NT2/D1 (cell line): Measurements from ENCODE around the gene OR4F15.

Experiments used
- YY1 ChIP-seq: IDR thresholded peaks from 2 replicates; pipeline ENCODE4 v1.6.1; 2011; ENCODE audit not compliant: insufficient read length, insufficient read depth
- ZNF274 ChIP-seq: IDR thresholded peaks from 2 replicates; pipeline ENCODE4 v1.6.1; 2011; ENCODE audit warnings: mild to moderate bottlenecking, low read depth, low read length

DNA sequence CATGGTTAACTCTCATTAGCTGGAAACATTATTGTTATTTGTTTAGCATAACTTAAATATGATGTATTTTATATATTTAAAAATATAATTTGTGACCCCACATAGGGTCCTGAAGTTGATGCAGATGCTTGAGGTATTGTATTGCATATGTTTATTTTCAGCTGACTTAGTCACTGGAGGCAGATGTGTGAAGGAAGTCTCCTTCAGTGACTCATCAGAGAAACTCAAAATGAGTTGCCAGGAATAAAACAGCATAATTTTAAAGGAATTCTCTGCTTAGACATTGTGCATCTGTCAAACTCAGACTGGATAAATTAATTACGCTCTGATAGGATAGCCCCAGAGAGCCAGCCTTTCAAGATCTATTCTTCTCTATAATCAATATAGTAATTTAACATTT lies 16.5 kb upstream of the OR4F15 start:
- TF ChIP-seq YY1, result no peak
- no peak for TF ChIP-seq ZNF274
